IPS-NIHi11 (cell line): ENCODE measurements around the gene OR10K1.
"Not testable (repeated sequence)": the region's sequence is repeated elsewhere in the genome, so short reads cannot be mapped to it uniquely, and the experiment has no call there.

Experiments
- DNase-seq: peaks from one replicate; pipeline ENCODE4 v3.0.0; 2012; ENCODE audit warnings: mixed read lengths, low spot score

Gene OR10K1, protein sequence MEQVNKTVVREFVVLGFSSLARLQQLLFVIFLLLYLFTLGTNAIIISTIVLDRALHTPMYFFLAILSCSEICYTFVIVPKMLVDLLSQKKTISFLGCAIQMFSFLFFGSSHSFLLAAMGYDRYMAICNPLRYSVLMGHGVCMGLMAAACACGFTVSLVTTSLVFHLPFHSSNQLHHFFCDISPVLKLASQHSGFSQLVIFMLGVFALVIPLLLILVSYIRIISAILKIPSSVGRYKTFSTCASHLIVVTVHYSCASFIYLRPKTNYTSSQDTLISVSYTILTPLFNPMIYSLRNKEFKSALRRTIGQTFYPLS

GRCh38 chr1:158461534-158461933 is at the start of gene OR10K1:
Gene OR10K1 (plus strand): TSS chr1:158461834. CDS start chr1:158465562, 3,728 bp downstream.
- DNase-seq: no peak

DNA sequence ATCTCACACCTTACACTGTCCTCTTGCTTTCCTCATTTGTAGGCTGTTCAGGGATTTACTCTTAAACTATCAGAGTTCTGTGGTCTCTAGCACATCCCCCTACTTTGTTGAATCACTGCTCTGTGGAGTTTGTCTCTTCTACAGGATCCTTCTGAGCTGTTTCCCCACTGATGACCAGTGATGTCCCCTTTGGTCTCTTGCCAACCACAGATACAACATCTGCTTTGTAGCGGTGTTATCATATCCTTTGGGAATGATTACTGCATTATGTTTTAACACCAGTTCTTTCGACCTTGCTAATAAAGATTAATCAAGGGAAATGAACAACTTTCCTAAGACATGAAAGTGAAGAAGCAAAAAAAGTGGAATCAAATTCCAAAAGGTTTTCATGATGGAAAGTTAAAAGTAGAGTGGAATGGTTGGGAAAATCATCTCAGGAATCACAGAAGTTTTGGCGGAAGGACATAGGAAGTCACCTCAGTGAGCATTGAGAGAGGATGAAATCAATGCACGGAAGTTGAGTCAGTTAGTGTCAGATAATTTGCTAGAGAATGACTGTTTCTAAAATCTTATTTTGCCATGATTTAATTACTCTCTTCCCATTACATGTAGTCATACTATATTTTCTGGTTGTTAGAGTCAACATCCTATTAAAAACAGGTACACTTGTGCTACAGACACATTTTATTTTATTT is 46.8 kb upstream of the OR10K1 start:
- DNase-seq: no peak

- DNase-seq: no peak
Observed at GRCh38 chr1:158417586-158417985, 44.0 kb upstream of the OR10K1 start.

DNA sequence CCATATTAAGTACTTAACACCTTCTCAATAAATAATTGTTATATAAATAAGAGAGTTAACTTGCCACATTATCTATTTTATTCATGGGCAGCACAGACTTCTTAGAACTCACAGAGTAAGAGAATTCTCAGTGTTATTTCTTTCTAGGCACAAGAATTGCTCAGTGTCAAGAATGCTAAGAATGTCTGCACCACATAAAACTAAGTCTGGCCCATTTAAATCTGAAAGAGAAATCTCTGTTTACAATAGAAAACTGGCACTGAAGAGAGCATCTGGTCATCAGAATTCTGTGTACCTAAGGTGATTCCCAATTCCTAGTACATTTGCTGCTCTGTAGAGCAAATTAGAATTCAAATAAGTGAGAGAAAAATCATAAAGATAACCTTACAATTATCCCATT is 39.4 kb upstream of the OR10K1 start:
- DNase-seq: peak; percentile 8

DNA sequence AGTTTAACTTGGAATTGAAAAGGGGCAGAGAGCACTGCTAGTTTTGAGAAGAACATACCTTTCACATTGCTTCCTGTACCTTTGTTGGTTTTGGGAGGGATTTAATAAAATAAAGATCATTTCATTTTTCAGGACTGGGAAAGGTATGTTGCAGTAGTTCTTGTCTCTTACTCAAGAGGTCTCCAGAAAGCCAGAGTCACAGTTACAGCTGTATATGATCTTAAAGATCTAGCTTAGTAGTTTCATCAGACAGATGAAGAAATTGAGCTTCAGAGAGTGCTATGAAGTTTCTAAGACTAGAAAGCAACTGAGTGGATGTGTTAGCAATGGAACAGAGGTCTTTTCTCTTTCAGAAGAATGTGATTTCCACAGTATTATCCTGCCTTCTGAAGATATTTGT is 36.6 kb upstream of the OR10K1 start:
- DNase-seq: no peak

DNA sequence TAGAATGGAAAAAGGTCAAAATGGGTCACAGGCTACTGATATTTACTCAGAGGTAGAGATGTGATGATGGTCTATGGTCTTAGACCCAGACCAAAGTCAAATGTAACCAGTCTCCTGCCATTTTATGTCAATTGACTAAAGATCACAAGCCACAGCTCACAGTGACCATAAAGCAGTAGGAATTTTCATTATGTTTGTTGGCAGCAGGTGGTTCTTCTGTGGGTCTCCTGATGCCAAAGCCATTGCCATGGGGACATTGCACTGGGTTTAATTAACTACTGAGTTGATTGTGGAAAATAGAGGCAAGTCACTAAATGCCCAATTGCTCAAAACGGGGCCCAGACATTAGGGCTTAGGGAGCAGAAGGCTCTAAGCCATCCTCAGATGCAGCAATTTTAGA is 35.5 kb upstream of the OR10K1 start, which contains the start of gene OR10K2:
TSS of gene OR10K2 (minus strand) at position 101 of the 400 bp plus-strand sequence. CDS start 5,371 bp downstream, outside the sequence.
- no peak for DNase-seq

DNA sequence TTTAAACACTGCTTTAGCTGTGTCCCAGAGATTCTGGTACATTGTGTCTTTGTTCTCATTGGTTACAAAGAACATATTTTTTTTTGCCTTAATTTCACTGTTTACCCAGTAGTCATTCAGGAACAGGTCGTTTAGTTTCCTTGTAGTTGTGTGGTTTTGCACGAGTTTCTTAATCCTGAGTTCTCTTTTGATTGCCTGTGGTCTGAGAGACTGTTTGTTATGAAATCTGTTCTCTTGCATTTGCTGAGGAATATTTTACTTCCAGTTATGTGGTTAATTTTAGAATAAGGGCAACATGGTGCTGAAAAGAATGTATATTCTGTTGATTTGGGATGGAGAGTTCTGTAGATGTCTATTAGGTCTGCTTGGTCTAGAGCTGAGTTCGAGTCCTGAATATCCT is 31.5 kb upstream of the OR10K1 start:
- DNase-seq: not testable (repeated sequence)

GRCh38 chr1:158434741-158435140 is 26.9 kb upstream of the OR10K1 start:
- no peak for DNase-seq

DNA sequence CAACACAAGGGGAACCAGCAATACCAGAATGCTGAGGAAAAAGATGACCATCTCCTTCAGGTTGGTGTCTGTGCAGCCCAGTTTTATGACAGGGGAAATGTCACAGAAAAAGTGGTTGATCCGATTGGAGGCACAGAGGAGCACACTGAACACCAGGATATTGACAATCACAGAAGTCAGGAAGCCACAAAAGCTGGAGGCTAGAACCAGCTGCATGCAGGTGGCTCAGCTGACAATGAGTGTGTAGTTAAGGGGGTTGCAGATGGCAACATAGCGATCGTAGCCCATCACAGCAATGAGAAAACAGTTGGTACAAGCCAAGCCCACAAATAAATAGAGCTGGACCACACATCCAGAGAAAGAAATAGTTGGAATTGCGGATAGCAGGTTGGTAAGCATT is 16.3 kb upstream of the OR10K1 start:
- DNase-seq: no peak

- DNase-seq: no peak
Observed at GRCh38 chr1:158454537-158454936, 7.1 kb upstream of the OR10K1 start.

GRCh38 chr1:158457246-158457645 is 4.4 kb upstream of the OR10K1 start:
- DNase-seq: no peak

GRCh38 chr1:158458263-158458662 is 3.4 kb upstream of the OR10K1 start:
- DNase-seq: no peak

- no peak for DNase-seq
Observed at GRCh38 chr1:158471920-158472319, 10.3 kb downstream of the OR10K1 start, which contains the start of gene OR10R2. Gene OR10R2 (plus strand): TSS chr1:158472220. CDS start chr1:158472326, 106 bp downstream.

DNA sequence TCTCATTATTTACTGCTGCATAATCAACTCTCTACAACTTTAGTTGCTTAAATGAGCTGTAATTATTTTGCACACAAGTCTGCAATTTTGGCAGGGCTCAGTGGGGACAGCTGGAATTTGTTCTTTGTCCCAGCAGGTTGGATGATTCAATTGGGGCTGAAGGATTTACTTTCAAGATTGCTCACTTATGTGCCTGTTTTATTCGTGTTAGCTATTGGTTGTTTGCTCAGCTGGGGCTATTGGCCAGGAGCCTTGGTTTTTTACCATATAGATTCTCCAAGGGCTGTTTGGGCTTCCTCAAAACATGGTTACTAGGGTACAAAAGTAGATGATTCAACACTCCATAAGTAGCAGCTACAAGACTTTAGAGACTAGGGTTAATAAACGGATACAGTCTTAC is 23.8 kb downstream of the OR10K1 start:
- no peak for DNase-seq

DNA sequence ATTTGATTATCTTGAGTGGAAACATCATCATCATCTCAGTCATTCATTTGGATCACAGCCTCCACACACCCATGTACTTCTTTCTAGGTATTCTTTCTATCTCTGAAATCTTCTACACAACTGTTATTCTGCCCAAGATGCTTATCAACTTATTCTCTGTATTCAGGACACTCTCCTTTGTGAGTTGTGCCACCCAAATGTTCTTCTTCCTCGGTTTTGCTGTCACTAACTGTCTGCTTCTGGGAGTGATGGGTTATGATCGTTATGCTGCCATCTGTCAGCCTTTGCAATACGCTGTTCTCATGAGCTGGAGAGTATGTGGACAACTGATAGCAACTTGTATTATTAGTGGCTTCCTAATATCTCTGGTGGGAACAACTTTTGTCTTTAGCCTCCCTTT is 29.7 kb downstream of the OR10K1 start:
- DNase-seq: no peak

GRCh38 chr1:158493054-158493453 is 31.4 kb downstream of the OR10K1 start:
- DNase-seq: no peak

- DNase-seq: no peak
Observed at GRCh38 chr1:158494796-158495195, 33.2 kb downstream of the OR10K1 start.

DNA sequence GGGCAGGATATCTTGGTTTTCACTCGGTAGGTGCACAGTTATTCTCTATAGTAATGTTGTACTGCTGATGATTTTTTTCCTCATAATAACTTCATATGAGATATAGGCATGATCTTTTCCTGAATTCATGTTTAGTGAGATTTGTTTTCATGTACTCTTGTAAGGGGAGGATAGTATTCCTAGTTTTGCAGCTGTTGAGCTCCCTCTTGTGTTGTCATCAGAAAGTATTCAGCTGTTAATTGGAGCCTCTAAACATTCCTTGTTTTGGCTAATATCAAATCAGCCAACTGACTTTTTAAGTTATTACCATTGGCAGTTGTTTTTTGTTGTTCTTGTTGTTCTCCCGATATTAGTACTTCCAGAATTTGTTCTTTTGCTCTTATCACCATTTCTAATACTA is 34.7 kb downstream of the OR10K1 start:
- peak; percentile 17 for DNase-seq

DNA sequence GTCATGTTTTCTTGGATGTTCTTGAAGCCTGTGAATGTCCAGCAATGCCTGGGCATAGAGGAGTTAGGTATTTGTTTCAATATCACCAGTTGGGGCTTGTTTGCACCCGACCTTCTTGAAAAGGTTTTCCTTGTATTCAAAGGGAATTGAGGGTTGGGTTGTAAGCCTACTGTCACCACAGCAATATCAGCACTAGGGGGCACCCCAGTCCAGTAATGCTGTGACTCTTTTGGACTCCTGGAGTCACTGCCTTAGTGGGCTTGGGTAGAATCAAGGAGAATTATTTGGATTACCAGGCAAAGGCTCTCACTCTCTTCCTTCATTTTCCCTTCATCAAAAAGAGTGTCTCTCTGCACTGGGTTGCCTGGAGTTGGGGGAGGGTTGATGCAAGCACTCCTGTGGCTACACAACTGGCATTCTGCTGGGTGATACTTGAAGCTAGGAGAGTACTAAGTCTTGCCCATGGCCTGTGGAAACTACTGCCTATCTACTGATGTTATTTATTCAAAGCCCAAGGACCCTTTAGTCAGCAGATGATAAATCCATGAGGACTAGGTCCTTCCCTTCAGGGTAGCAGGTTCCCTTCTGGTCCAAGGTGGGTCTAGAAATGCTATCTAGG is 44.8 kb downstream of the OR10K1 start:
- DNase-seq: peak; percentile 35

GRCh38 chr1:158507511-158507910 is 45.9 kb downstream of the OR10K1 start:
- no peak for DNase-seq

DNA sequence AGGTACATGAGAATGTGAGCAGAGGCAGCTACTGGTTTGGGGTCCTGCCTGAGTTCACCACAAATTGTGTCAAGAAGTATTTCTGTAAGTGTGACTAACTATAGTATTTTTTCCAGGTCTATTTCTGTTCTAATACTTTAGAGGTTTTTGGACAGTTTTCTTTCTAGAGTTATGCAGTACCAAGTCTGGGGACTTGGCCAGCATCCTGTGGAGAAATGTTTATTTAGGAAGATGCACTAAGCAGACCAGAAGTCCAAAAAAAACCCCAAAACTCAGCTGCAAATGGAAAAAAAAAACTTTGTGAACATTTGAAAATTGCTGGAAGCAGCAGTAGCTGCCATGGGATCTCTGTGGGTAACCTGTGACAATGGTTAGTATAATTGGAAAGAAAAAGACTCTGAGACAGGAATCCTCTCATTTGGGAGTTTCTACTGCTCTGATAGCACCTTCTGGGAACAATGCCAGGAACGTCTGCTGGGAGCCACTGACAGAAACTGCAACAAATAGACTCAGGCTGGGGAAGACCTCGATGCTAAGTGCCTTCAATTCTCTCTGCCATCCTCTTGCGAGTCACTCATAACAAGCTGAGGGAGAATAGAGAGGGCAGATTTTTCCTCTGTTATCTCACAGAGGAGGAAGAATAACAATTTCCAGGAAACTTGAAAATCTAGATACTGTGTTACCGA is 48.0 kb downstream of the OR10K1 start:
- no peak for DNase-seq

GRCh38 chr1:158516966-158517365 is 55.3 kb downstream of the OR10K1 start:
- no peak for DNase-seq
